IPS-11a (cell line): ENCODE data around the gene KLRG1.

Source experiments
- H3K4me3 ChIP-seq: one replicate; pipeline ENCODE4 v1.5.1; 2013; ENCODE audit warnings: low read depth, low read length, control low read depth

The KLRG1 gene

GRCh38 chr12:9039397-9039977, 50.1 kb downstream of the KLRG1 start:
- no peak overlapping the region for H3K4me3 ChIP-seq

DNA sequence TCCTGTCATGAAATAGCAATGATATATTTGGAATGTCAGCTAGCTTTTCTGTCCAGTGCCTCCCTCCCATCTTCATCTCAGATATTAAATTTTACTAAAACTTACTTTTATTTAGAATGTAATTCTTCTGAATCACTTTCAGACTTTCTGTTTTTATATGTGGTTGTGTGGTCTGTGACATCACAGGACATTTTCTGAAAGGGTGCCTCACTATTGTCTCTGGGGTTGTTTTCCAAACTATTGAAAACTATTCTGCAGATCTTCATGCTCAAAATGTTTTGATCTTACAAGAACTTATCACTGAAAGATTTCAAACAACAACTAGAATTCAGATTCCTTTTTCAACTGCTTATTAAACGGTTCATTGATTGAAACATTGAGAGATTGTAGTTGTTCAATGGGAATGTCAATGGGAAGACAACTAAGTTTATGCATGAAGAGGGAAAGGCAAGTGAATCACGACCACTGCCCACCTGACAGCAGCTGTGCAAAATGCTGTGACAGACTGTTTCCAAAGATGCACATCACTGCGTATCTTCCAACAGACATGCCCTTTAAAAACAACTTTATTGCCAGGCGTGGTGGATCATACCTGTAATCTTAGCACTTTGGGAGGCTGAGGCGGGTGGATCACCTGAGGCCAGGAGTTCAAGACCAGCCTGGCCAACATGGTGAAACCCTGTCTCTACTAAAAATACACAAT, 51.3 kb downstream of the KLRG1 start:
- no peak overlapping the region for H3K4me3 ChIP-seq

- H3K4me3 ChIP-seq, result no peak overlapping the region
These were observed 52.0 kb downstream of the KLRG1 start for GRCh38 chr12:9041321-9041720.

DNA sequence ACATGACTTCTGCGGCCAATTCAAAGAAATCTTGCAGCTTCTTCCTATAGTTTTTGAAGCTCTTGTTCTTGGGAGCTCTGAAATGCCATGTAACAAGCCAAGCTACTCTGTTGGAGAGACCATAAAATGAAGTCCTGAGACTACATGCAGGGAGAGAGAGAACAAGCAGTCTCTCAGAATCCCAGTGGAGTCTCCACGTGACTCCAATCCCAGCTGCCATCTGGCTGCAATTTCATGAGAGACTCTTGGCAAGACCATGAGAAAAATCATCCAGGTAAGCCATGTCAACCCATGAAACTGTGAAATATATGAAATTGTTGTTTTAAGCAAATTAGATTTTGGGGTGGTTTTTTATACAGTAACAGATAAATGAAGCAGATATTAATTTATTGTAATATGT, 54.4 kb downstream of the KLRG1 start:
- H3K4me3 ChIP-seq, result no peak overlapping the region

DNA sequence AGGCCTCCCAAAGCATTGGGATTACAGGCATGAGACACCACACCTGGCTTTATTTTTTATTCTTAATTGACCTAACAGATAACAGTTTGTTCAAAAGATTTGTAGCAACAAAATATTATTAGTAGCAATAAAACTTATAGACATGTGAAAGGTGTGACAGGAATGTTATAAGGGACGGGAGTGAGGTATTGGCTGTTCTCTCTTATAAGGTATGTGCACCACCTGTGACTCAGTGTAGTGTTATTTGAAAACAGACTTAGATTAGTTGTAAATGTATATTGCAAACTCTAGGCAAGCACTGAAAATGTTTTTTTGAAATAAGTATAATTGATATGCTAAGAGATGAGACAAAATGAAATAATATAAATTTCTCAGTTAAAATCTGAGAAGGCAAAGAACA, 57.8 kb downstream of the KLRG1 start:
- H3K4me3 ChIP-seq, result no peak overlapping the region

GRCh38 chr12:9048930-9049329, 59.6 kb downstream of the KLRG1 start:
- H3K4me3 ChIP-seq, result no peak overlapping the region

DNA sequence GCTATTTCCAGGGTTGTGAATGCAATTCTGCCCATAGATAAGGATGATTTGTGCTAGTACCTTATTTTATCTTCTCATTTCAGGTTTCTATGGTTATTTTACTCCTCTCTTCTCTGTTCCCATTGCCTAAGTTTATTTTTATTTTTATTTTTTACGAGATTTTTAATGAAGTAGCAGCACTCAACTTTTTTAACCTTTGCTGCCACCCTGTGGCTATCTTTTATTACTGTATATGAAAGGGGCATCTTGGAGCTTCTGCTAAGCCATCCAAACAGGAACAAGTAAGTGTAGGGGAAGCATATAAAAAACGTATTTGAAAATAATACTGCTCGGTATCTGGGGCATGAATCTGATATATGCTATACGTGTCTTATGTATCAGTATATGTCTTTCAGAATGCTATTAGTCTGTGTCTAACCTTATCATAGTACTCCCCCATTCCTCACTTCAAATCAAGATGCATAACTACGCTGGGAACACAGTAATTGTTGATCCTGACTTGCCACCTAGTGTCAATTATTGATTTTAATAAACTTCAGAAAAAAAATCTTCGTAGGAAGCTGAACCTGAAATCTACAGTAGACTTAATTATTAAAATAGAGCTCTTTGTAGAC, 60.3 kb downstream of the KLRG1 start:
- H3K4me3 ChIP-seq, result no peak overlapping the region

GRCh38 chr12:9050521-9051157, 61.3 kb downstream of the KLRG1 start:
- no peak overlapping the region for H3K4me3 ChIP-seq

DNA sequence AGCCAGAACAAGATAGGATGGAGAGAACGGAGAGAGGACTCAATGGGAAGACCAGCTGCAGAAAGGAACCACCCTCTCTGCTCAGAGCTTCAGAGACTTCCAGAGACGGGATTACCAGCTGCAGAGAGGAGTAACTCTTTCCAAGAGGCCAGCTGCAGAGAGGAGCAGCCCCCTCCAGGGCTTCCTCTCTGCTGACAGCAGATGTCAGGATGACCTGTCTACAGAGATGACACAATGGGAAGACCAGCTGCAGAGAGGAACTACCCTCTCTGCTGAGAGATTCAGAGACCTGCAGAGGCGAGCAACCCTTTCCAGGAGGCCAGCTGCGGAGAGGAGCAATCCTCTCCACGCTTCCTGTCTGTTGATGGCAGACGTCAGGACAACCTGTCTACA, 61.8 kb downstream of the KLRG1 start:
- no peak overlapping the region for H3K4me3 ChIP-seq

DNA sequence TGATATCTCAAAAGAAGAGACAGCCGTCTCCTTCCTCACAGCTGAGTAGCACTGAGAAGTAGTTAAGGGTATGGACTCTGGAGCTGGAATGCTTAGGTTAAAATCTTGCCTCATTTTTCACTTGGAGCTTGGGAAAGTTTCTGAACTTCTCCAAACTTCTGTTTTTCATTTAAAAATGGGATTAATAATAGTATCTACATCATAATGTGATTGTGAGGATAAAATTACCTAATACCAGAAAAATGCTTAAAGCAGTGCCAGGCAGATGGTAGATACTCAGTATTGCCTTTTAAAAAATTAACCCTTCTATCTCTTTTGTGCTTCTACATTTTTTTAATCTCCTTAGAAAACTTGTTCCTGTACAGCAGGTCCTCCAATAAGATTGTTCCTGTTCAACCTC, 63.3 kb downstream of the KLRG1 start:
- no peak overlapping the region for H3K4me3 ChIP-seq
